DOHH2 (cell line): ENCODE results near the gene STK32B.

Experiments used
- H3F3A ChIP-seq: fragments of 200-600 bp; sonication (generic), shearing (Covaris generic); 2 replicates; pipeline ENCODE4 v1.6.0; 2016; ENCODE audit warnings: antibody characterized with exemption, mild to moderate bottlenecking; ENCODE audit not compliant: control insufficient read depth, insufficient read depth
- H3K27ac ChIP-seq: fragments of 200-600 bp; sonication (generic); 2 replicates; pipeline ENCODE4 v1.5.1; 2014; ENCODE audit warnings: low read depth, mild to moderate bottlenecking, low read length, moderate library complexity
- H3K27me3 ChIP-seq: fragments of 200-600 bp; sonication (generic); 2 replicates; pipeline ENCODE4 v1.6.1; 2014; ENCODE audit warnings: mild to moderate bottlenecking, low read length, mixed read lengths; ENCODE audit not compliant: control insufficient read depth
- H3K36me3 ChIP-seq: fragments of 200-600 bp; sonication (generic); 2 replicates; pipeline ENCODE4 v1.6.1; 2014; ENCODE audit warnings: mild to moderate bottlenecking, low read length, moderate library complexity, mixed read lengths; ENCODE audit not compliant: control insufficient read depth
- H3K4me1 ChIP-seq: fragments of 200-600 bp; sonication (generic); 2 replicates; pipeline ENCODE4 v1.6.1; 2014; ENCODE audit warnings: mild to moderate bottlenecking, low read length, mixed read lengths; ENCODE audit not compliant: control insufficient read depth
- H3K4me2 ChIP-seq: fragments of 200-600 bp; sonication (generic); 2 replicates; pipeline ENCODE4 v1.6.0; 2014; ENCODE audit warnings: mild to moderate bottlenecking, low read length, moderate library complexity
- H3K4me3 ChIP-seq: fragments of 200-600 bp; sonication (generic); 2 replicates; pipeline ENCODE4 v1.5.1; 2014; ENCODE audit warnings: mild to moderate bottlenecking, low read length, mixed read lengths
- H3K79me2 ChIP-seq: fragments of 200-600 bp; sonication (generic); 2 replicates; pipeline ENCODE4 v1.6.1; 2014; ENCODE audit warnings: mild to moderate bottlenecking, low read length, mixed read lengths; ENCODE audit not compliant: control insufficient read depth
- H3K9me2 ChIP-seq: fragments of 200-600 bp; sonication (generic); replicated peaks from 2 replicates; pipeline ENCODE4 v1.6.1; 2014; ENCODE audit warnings: mild to moderate bottlenecking, low read length, mixed read lengths; ENCODE audit not compliant: control insufficient read depth
- H3K9me3 ChIP-seq: fragments of 200-600 bp; sonication (generic); 2 replicates; pipeline ENCODE4 v1.6.1; 2014; ENCODE audit warnings: antibody characterized with exemption, low read length, mixed read lengths; ENCODE audit not compliant: control insufficient read depth, insufficient read depth
- H4K20me1 ChIP-seq: fragments of 200-600 bp; sonication (generic); 2 replicates; pipeline ENCODE4 v1.6.0; 2014; ENCODE audit warnings: low read depth, mild to moderate bottlenecking, antibody characterized with exemption, low read length, moderate library complexity; ENCODE audit not compliant: control insufficient read depth, insufficient read depth
- EZH2phosphoT487 ChIP-seq: fragments of 200-600 bp; sonication (generic); IDR thresholded peaks from 2 replicates; pipeline ENCODE4 v1.6.1; 2017; ENCODE audit warnings: borderline replicate concordance, mild to moderate bottlenecking, antibody characterized with exemption, low read length, moderate library complexity, mixed read lengths
- TF ChIP-seq, protein P1 (sequence below): fragments of 200-600 bp; sonication (generic); IDR thresholded peaks from one replicate; pipeline ENCODE4 v1.5.1; 2014; ENCODE audit warnings: antibody characterized with exemption, mild to moderate bottlenecking, low read depth, low read length; ENCODE audit not compliant: poor library complexity, severe bottlenecking

The STK32B gene

DNA sequence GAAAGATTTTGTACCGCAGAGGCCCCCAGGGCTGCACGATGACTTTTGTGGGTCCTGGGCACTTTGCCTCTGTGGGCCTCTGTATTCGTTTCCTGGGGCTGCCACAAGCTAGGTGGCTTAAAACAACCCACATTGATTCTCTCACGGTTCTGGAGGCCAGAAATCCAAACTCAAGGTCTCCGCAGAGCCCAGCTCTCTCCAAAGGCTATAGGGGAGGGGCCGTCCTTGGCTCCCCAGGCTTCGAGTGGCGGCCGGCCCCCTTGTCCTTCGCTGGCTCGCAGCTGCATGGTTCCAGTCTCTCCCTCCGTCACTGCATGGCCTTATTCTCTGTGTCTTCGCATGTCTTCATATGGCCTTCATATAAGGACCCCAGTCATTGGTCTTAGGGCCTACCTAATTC lies 415.8 kb downstream of the STK32B start:
- Histone ChIP-seq H3K36me3 (no peaks in the 10 kb centered on the region), H3K4me3 (no peak overlapping the region), H3K9me3 (no peaks in the 10 kb centered on the region)

DNA sequence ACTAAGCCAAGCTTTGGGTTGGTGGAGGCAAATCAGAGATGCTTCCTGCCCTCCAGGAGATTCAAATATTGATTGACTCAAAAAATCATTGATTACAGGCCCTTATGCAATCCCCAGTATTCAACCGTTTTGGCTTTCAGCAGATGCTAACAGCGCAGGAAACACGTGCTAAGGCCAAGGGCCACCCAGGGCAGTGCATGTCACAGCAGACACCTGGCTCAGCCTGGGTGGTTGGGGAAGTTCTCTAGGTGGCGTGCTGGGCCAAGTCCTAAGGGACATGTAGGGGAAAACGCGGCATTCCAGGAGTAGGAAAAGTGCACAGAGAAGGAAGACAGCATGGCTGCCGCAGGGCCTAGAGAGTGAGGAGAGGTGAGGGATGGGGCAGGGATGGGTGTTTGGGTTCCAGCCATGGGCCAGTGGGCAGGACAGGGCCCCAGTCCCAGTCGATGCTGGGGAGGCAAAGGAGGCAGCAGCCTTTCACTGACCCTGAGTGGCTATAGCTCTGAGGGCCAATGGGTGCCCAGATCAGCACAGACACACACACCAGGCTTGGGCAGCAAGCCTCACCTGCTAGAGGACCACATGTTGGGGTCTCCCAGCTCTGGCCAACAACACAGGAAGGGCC lies 418.0 kb downstream of the STK32B start:
- H3K4me1 ChIP-seq: no peaks in the 10 kb centered on the region
- no peaks in the 10 kb centered on the region for H3K9me2 ChIP-seq
- no peak overlapping the region for H3K27ac ChIP-seq
- no peaks in the 10 kb centered on the region for H3K27me3 ChIP-seq
- H3K36me3 ChIP-seq: no peaks in the 10 kb centered on the region
- H4K20me1 ChIP-seq: no peaks in the 10 kb centered on the region
- no peak for TF ChIP-seq EZH2phosphoT487
- TF ChIP-seq, protein P1, sequence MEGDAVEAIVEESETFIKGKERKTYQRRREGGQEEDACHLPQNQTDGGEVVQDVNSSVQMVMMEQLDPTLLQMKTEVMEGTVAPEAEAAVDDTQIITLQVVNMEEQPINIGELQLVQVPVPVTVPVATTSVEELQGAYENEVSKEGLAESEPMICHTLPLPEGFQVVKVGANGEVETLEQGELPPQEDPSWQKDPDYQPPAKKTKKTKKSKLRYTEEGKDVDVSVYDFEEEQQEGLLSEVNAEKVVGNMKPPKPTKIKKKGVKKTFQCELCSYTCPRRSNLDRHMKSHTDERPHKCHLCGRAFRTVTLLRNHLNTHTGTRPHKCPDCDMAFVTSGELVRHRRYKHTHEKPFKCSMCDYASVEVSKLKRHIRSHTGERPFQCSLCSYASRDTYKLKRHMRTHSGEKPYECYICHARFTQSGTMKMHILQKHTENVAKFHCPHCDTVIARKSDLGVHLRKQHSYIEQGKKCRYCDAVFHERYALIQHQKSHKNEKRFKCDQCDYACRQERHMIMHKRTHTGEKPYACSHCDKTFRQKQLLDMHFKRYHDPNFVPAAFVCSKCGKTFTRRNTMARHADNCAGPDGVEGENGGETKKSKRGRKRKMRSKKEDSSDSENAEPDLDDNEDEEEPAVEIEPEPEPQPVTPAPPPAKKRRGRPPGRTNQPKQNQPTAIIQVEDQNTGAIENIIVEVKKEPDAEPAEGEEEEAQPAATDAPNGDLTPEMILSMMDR: no peak
- H3K4me3 ChIP-seq: no peak overlapping the region
- H3K4me2 ChIP-seq: no peak overlapping the region
- H3K79me2 ChIP-seq: no peaks in the 10 kb centered on the region
- no peaks in the 10 kb centered on the region for H3K9me3 ChIP-seq
- H3F3A ChIP-seq: no peaks in the 10 kb centered on the region

More for the DNA sequence above, 415.8 kb downstream of the STK32B start:
- no peaks in the 10 kb centered on the region for H4K20me1 ChIP-seq
- no peaks in the 10 kb centered on the region for H3F3A ChIP-seq
- H3K4me1 ChIP-seq: no peaks in the 10 kb centered on the region
- TF ChIP-seq, protein P1: no peak
- TF ChIP-seq EZH2phosphoT487: no peak
- H3K27me3 ChIP-seq: no peaks in the 10 kb centered on the region
- no peaks in the 10 kb centered on the region for H3K9me2 ChIP-seq
- H3K79me2 ChIP-seq: no peaks in the 10 kb centered on the region
- H3K27ac ChIP-seq: no peak overlapping the region
- H3K4me2 ChIP-seq: no peak overlapping the region

DNA sequence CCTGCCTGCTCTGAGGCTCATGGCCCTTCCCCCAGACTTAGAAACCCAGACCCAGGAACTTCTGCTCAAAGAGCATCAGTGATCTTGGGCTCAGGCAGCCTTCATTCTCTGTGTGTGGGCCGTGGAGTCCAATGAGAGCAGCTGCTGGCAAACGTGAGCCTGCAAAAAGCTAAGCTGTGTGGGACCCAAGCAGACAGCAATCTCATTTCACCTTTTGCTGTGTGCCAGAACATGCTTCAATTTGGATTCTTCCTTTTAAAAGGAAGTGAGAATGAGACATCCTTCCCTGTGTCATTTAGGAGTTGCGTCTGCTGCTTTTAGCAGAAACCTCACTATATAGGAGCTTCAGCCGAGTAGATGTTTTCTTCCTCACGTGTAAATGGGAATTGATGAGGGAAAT lies 418.6 kb downstream of the STK32B start:
- Histone ChIP-seq H3K4me1 (no peaks in the 10 kb centered on the region), H3F3A (no peaks in the 10 kb centered on the region), H3K27me3 (no peaks in the 10 kb centered on the region), H3K4me2 (no peak overlapping the region), H3K79me2 (no peaks in the 10 kb centered on the region), H3K36me3 (no peaks in the 10 kb centered on the region), H3K27ac (no peak overlapping the region), H3K9me3 (no peaks in the 10 kb centered on the region), H4K20me1 (no peaks in the 10 kb centered on the region), H3K9me2 (no peaks in the 10 kb centered on the region), H3K4me3 (no peak overlapping the region)
- TF ChIP-seq, protein P1: no peak
- TF ChIP-seq EZH2phosphoT487: no peak
